ENCODE measurements around the gene FN1. TPM values are rescaled to one million over a fixed set of nuclear protein-coding genes. Genes with fewer than 3 reads are reported as not detected.

FN1 gene
- total RNA-seq, 4 donors from 2014 or later, result 89.1 to 312 (median 156) TPM

- TF ChIP-seq CTCF (IDR thresholded peaks at IDR 0.05) (no peak), POLR2A (IDR thresholded peaks at IDR 0.05) (no peak)
- DNase-seq, result no peak
- Histone ChIP-seq H3K4me1 (peaks cover 7% of the 10 kb centered on the region in 2 donors), H3K27me3 (no peaks in the 10 kb centered on the region), H3K27ac (no peak overlapping the region), H3K4me3 (replicated peaks in 1 of 3) (no peak overlapping the region), H3K36me3 (no peaks in the 10 kb centered on the region), H3K9me3 (no peaks in the 10 kb centered on the region)
- intact Hi-C loops (cut with DNase I), result no loop called here
- WGBS, 2 donors, result 42 to 44% methylated on average over 2 of the region's 2 CpGs
These were observed 4.6 kb downstream of the FN1 start for GRCh38 chr2:215431290-215431689.

GRCh38 chr2:215430528-215431187 is 5.2 kb downstream of the FN1 start:
- DNase-seq, result no peak
- Histone ChIP-seq H3K4me1 (peaks cover 5% of the 10 kb centered on the region in 2 donors), H3K36me3 (no peaks in the 10 kb centered on the region), H3K9me3 (no peaks in the 10 kb centered on the region), H3K4me3 (replicated peaks in 1 of 3) (no peak overlapping the region), H3K27me3 (no peaks in the 10 kb centered on the region), H3K27ac (no peak overlapping the region)
- intact Hi-C loops (cut with DNase I), result no loop called here
- TF ChIP-seq CTCF (IDR thresholded peaks at IDR 0.05), result no peak
- no peak for TF ChIP-seq POLR2A (IDR thresholded peaks at IDR 0.05)
- WGBS, 2 donors, result 72 to 80% methylated on average over 6 of the region's 6 CpGs

- no peak overlapping the region for H3K27ac ChIP-seq
- H3K4me1 ChIP-seq, result no peaks in the 10 kb centered on the region
- no peak overlapping the region for H3K4me3 ChIP-seq (replicated peaks in 1 of 3)
- DNase-seq, result no peak
- intact Hi-C loops (cut with DNase I), result no loop called here
- H3K27me3 ChIP-seq, result no peaks in the 10 kb centered on the region
- WGBS, 2 donors, result 95 to 100% methylated on average over 1 of the region's 1 CpG
- H3K36me3 ChIP-seq, result no peaks in the 10 kb centered on the region
- H3K9me3 ChIP-seq, result no peaks in the 10 kb centered on the region
- TF ChIP-seq CTCF (IDR thresholded peaks at IDR 0.05) (no peak), POLR2A (IDR thresholded peaks at IDR 0.05) (no peak)
These were observed 6.4 kb downstream of the FN1 start for GRCh38 chr2:215429424-215429823.

- DNase-seq, result no peak
- H3K27me3 ChIP-seq, result no peaks in the 10 kb centered on the region
- intact Hi-C loops (cut with DNase I), result no loop called here
- H3K4me3 ChIP-seq (replicated peaks in 1 of 3), result no peak overlapping the region
- no peak for TF ChIP-seq POLR2A (IDR thresholded peaks at IDR 0.05)
- no peak for TF ChIP-seq CTCF (IDR thresholded peaks at IDR 0.05)
- H3K9me3 ChIP-seq, result no peaks in the 10 kb centered on the region
- no peaks in the 10 kb centered on the region for H3K36me3 ChIP-seq
- no peaks in the 10 kb centered on the region for H3K4me1 ChIP-seq
- 95% methylated on average over 19 of the region's 19 CpGs for WGBS, 2 donors
- no peak overlapping the region for H3K27ac ChIP-seq
These were observed 7.6 kb downstream of the FN1 start for GRCh38 chr2:215428060-215428910.

- 91 to 96% methylated on average over 5 of the region's 5 CpGs for WGBS, 2 donors
- H3K27me3 ChIP-seq, result no peaks in the 10 kb centered on the region
- H3K36me3 ChIP-seq, result no peaks in the 10 kb centered on the region
- TF ChIP-seq POLR2A (IDR thresholded peaks at IDR 0.05), result no peak
- no peak for TF ChIP-seq CTCF (IDR thresholded peaks at IDR 0.05)
- DNase-seq, result no peak
- intact Hi-C loops (cut with DNase I), result no loop called here
- H3K4me1 ChIP-seq, result no peaks in the 10 kb centered on the region
- no peaks in the 10 kb centered on the region for H3K9me3 ChIP-seq
- H3K4me3 ChIP-seq (replicated peaks in 1 of 3), result no peak overlapping the region
- H3K27ac ChIP-seq, result no peak overlapping the region
These were observed 8.3 kb downstream of the FN1 start for GRCh38 chr2:215427585-215427984.

Measured in thyroid gland (tissue), 4 donors.